ENCODE data around the gene KCNJ10.

GRCh38 chr1:160024195-160024905, 45.6 kb downstream of the KCNJ10 start:
- TF ChIP-seq CTCF (IDR thresholded peaks at IDR 0.05; ENCODE audit: low read depth, low read length, poor library complexity, severe bottlenecking): no peak
- no peak for TF ChIP-seq EZH2phosphoT487 (IDR thresholded peaks at IDR 0.05; ENCODE audit: borderline replicate concordance, low read length)
